Measurements from ENCODE around the gene MTMR3.
A peak's percentile ranks its signal among the peaks of the same experiment; 100 is the strongest.

Gene MTMR3

DNA sequence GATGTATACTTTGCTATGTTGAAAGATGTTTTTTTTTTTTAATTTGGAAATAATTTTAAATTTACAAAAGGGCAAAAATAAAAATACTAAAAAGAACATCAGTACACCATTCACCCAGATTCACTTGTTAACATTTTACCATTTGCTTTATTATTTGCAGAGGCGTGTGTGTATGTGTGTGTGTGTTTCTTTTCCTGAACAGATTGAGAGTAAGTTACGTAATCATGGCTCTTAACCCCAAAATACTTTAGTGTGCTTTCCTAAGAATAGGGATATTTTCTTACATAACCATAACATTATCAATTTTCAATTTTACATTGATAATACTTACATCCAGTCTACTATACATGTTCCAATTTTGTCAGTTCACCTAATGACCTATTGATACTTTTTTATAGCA lies 105.7 kb downstream of the MTMR3 start:
- DNase-seq: no peak
- intact Hi-C loops (cut with DNase I): no loop called here

DNA sequence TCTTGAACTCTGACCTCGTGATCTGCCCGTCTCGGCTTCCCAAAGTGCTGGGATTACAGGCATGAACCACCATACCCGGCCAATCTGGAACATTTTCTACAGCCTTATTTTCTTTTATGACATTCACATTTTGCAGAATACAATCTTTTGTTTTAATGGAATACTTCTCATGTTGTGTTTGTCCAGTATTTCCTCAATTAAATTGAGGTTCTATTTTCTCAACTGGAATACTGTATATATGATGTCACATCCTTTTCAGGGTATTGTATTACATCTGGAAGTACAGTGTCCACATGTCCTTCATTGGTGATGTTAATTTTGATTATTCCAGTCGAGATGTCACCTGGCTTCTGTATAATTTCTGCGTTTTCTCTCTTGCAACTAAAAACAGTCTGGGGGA lies 106.5 kb downstream of the MTMR3 start:
- intact Hi-C loops (cut with DNase I): no loop called here
- DNase-seq: no peak

DNA sequence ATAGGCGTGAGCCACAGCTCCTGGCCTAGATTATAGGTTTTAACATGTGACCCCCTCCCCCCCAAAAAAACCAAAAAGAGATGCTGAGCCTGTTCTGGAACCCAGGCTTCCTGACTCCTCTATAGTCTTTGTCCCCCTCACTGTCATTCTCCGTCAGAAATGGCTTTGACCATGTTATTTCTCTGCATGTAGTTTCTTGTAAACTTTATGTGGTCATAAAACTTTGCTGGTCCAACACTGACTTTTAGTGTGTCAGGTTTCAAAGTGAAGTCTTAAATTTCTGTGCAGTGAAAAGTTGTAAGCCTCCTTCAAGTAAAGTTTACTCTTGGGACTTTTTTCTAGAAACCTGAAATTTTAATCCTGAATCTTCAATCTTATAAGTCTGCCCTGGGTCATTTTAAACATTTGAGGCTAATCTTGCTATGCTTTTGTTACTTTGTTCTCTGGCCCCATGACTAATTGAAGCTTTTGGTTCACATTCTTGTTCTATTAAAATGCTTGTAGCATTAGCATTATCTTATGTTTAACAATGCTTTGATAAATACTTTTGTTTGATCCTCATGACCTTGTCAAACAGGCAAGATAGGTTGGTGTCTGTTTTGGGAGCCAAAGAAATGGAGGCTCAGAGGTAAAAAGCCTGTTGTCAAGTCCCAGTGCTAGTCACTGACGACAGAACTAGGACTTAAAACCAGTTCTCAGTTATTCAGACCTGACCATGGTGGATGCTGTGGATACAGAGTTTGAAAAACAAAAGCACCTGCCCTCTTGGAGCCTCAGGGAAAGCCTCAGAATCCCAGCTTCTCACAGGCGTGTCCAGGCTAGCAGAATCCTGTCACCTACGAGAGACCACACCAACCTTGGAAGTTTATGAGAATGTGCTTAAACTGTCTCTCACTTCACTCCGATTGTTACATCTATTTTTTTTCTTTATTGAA lies 109.6 kb downstream of the MTMR3 start:
- intact Hi-C loops (cut with DNase I): no loop called here

DNA sequence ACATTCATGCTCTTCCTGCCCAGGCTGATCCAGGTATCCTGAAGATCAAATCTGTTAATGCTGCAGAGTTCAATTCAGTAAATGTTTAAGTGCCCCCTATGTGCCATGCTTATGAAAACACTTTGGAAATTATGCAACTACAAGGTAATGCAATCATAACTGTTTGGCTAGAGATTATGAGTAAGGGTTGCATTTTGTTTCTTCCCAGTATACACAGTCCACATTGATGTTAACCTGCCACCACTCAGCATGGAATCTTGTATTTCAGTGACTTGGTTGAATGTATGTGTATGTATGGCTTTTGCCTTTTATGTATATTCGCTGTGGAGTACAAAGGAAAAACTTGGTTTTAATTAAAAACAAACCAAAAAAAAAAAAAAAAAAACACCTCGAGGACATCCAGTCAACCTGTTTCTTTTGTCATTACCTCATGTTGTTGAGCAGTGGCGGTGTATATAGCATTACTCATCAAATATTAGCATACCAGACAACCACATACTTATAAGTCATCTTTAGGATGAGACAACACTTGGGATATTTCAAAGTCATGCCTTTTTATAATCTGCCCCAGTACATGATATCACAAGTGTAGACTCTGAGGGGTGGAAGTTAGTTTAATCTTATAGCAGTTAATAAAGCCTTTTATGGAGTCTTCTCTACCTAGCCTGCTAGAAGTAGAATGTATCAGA lies 111.2 kb downstream of the MTMR3 start:
- intact Hi-C loops (cut with DNase I): no loop called here
- DNase-seq: no peak

More for the DNA sequence above, 109.6 kb downstream of the MTMR3 start:
- no peak for DNase-seq

DNA sequence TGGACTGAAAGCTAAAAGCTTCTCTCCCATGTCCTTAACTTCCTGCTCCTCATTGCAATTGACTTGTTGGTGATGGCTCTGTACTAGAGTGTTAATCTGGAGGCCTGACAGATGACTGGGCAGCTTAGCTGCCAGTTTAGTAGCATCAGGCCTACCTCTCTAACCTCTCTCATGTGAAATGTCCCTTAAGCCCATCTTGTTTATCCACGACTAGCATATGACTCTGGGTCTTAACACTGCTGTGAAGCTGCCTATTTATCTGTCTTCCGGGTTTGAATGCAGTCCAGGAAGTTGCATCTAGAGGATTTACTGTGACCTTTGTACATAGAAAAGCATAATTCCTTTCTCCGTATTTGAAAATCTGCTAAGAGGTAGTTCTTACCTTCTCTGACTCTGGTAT lies 112.0 kb downstream of the MTMR3 start:
- intact Hi-C loops (cut with DNase I): no loop called here
- DNase-seq: no peak

DNA sequence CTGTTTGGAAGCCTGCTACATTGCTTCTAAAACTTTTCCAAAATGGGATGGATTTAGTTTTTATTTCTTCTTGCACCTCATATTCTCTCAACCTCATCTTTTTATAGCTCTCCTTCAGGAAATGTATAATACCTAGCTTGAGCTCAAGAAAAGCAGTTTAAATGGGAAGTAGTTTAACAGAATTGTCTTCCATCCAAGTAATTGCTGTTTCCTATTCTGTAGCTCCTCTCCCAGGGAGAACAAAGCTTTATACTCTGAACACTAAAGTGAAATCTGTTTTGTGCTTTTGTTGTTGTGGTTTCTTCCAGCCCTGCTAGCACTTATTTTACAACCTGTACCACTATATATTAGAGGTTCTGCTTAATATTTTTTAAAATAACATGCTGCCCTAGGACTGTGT lies 114.1 kb downstream of the MTMR3 start:
- intact Hi-C loops (cut with DNase I): no loop called here
- DNase-seq: no peak

DNA sequence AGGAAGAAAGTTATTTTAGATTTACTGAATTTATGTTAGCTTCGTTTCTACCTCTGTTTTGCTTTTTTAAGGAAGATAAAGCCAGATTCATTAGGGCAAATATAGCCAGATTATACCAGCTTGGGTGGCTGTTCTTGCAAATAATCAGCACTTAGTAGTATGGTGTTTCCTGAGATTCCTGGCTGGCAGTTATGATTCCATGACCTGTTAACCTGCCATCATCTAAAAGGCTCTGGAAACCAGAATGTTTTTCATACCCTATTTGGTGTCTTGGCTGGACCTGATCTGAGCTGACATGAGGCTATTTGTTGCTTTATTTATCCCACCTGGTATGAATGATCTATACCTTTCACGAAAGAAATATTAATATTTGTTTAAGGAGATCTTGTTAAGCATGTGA lies 114.5 kb downstream of the MTMR3 start:
- intact Hi-C loops (cut with DNase I): no loop called here
- no peak for DNase-seq

DNA sequence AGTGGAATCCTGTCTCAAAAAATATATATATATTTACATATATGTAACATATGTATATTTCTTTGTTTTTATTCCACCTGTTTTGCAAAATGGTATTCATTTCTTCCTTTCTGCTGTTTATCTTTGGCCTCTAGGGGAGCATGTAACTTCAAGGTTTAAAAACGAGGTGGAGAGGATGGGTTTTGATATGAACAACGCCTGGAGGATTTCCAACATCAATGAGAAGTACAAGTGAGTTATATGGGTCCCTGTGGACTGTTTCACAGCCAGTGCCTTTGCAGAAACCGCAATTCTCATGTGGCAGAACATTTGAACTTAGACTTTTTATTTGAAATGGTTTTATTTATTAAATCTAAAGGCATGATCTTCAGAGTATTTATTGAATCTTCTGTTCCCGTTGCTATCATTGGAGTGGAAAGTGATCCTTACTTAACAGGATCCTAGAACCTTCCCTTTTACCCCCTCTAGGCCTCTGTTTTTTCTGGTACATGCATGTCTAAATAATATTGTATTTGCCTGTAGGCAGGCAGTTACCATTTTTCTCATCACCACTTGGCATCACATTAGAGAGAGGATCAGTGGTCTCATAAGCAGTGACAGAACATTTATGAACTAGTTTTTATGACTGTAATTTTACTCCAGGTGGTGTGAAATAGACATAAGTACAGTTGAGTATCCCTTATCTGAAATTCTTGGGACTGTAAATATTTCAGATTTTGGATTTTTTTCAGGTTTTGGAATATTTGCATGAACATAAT lies 115.8 kb downstream of the MTMR3 start:
- no peak for DNase-seq
- intact Hi-C loops (cut with DNase I): no loop called here

DNA sequence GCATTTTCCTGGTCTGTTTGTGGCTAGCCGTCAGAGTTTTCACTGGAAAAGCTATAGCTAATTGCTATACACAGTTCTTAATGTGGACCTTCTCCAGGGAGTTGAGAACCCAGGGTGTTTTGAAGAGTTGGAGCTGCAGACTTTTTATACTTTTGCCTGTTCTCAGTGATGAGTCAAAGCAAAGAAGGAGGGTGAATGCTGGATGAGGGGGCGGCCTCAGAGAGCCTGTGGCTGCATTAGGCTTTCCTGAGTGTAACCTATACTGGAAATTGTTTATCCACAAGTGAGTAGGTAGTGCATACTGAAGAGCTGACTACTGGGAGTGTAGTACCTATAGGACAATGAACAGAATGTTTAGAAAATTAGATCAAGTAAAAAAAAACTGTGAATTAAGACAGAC lies 117.6 kb downstream of the MTMR3 start:
- DNase-seq: peak in 18 of 42 donors; percentile 12 to 74 (median 44)
- intact Hi-C loops (cut with DNase I): loop anchor here (10.0 kb wide), 3 partner anchors 176 to 366 kb away; no protein-coding TSS in a partner anchor

DNA sequence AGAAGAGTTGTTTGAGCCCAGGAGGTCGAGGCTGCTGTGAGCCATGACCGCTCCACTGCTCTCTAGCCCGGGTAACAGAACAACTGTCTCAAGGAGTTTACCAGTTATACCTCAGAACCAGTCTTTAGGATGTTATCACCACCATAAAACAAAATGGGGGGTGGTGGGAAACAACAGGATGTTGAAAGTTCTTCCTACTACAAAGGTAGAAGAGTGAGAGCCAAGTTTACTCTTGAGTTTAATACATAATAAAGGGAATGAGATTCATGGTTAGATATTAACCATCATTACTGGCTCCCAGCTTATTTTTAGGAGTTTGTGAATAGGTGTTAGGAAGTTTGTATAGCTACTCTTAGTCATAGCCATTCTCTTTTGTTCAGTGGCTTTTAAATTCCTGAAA lies 118.5 kb downstream of the MTMR3 start:
- intact Hi-C loops (cut with DNase I): loop anchor here (10.0 kb wide), 3 partner anchors 177 to 367 kb away; no protein-coding TSS in a partner anchor
- DNase-seq: no peak

DNA sequence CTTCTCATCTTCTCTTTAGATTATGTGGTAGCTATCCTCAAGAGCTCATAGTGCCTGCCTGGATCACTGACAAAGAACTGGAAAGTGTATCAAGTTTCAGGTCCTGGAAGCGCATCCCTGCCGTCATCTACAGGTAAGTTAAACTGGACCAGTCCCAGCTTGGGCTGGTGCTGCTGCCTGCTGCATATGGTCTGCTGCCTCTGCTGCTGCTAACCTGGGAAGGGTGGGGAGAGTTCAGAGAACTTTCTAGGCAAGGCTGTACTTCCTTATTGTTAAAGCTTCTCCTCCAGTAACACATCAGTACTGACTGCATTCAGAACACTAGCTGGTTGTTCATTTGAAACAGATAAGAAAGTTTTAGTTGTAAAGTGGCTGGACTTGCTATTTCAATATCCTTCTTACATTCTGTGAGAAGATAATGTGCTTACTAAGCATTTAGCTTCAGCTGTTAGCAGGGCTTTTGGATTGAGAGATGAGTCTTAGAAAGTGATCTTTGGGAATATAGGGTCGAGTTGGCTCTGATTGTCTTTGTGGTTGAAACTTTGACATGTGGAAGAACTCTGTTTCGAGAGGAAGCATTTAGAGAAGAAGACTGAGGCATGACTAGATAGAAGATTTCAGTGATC lies 120.0 kb downstream of the MTMR3 start:
- no peak for DNase-seq
- intact Hi-C loops (cut with DNase I): loop anchor here (10.0 kb wide), 3 partner anchors 178 to 368 kb away; no protein-coding TSS in a partner anchor

DNA sequence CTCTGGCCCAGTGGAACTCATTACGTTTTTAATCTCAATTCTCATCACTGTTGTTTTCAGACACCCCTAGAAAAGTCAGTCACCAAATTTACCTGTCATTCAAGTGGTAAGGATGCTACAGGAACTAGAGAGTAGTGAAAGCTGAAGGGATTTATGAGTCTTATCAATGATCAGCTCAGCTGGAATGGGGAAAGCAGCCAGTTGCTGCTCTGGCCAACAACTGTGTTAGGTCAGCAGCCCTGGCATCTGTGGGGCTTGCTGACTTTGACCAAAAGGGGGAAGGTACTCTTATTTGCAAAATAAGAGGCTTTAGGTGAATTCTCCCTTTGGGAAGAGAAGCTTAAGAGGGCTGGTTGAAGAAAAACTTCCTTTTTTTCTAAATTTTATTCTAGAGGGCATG lies 121.1 kb downstream of the MTMR3 start:
- intact Hi-C loops (cut with DNase I): loop anchor here (10.0 kb wide), 3 partner anchors 179 to 369 kb away; no protein-coding TSS in a partner anchor

DNA sequence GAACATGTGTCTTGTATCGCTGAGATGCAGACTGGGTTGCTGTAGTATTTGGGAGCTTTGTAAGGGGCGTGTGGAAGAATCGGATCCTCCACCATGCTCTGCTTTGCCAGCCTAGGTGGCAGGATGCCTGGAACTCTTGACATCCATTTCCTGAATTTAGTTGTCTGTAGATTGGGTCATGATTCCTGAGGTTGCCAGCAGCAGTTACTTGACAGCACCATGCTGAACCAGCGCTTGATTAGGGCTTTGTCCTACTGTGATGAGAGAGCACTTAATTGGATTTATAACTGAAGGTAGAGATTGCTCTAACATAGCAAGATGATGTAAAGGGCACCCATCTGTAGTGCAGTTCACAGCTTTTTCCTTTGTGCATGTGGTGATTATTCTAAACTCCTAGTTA lies 121.7 kb downstream of the MTMR3 start:
- DNase-seq: peak in 1 of 42 donors; percentile 11
- intact Hi-C loops (cut with DNase I): loop anchor here (10.0 kb wide), 3 partner anchors 180 to 370 kb away; no protein-coding TSS in a partner anchor

More for the DNA sequence above, 121.1 kb downstream of the MTMR3 start:
- DNase-seq: no peak

DNA sequence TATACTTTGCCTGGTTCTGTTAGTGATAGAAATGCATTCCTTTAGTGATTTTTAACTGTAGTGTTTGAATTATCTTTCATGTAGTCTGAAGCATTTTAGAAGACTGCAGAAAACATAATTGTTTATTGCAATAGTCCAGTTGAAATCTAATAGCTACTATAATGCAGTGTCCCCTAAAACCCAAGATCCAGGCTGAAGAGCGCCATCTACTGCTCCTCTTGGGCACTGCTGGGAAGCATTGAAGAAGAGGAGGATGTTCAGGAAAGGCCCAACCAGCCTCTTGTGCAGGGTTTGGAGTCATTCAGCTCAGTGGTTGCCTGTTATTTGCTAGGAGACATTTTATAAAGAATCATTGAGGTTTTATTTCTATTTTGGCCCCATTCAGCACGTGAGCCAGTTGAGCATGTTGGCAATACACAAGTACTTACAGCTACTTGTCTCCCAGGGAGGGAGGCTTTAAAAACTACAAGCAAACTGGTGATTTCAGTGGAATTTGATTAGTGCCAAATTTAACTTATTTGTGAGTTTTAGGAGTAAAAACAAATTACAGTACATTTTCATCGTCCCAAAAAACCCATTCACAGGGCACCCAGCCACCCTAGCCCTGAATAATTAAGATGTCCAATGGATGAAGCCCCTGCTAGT lies 122.4 kb downstream of the MTMR3 start:
- intact Hi-C loops (cut with DNase I): loop anchor here (10.0 kb wide), 3 partner anchors 181 to 371 kb away; no protein-coding TSS in a partner anchor
- DNase-seq: peak in 41 of 42 donors; percentile 48 to 91 (median 77)

DNA sequence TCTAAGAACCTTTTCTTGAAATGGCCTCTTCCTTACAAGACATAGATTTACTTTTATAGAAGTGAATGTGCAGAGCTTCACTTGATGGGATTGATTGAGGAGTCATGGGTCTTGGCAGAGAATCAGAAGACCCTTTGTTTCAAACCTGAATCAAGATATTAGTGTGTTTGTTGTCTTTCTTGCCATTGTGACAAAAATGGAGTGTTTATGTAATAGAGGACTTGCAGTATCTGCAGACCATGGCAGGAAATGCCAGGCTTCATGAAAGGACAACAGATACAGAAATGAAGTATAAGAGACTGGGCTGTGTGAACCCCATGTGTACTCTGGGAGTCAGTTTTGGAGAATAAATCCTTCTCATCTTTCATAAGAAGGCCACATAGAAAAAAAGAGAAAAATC lies 124.4 kb downstream of the MTMR3 start:
- intact Hi-C loops (cut with DNase I): loop anchor here (10.0 kb wide), 3 partner anchors 183 to 373 kb away; no protein-coding TSS in a partner anchor

DNA sequence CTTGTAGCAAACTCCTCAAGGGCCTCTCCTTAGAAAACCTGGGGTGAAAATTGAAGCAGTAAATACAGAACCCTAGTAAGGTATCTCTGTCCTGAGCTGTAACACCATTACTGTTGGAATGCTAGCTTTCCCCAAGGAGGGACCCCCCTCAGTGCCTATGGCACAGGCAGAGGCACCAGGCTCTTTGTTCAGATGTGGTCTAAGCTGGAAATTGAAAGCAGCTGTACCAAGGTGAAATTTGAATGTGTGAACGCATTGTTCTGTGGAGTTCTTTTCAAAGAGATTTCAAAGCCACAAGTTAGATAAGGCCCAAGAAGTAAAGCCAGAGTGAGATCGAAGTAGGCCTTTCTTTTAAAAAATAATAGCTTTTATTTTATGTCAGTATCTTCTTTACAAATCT lies 125.4 kb downstream of the MTMR3 start:
- intact Hi-C loops (cut with DNase I): loop anchor here (10.0 kb wide), 3 partner anchors 184 to 374 kb away; no protein-coding TSS in a partner anchor

More for the DNA sequence above, 124.4 kb downstream of the MTMR3 start:
- no peak for DNase-seq

DNA sequence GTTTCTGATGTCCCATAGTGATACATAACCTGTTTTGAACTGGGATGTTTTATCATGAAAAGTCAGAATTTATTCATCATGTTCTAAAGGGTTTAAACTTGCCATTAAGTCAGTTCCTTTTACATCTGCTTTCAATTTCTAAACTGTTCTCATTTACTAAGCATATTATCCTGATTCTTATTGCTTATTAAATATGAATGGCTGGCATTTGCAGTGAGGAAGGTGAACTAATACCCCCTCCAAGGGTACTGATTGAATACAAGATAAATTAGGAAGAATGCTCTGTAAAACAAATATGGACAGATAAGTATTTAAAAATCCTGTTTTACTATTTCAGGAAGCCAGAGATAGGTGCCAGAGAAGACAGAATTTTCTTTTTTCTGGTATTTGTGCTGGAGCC lies 126.5 kb downstream of the MTMR3 start:
- DNase-seq: no peak
- intact Hi-C loops (cut with DNase I): loop anchor here (10.0 kb wide), 3 partner anchors 185 to 375 kb away; no protein-coding TSS in a partner anchor

More for the DNA sequence above, 125.4 kb downstream of the MTMR3 start:
- DNase-seq: no peak
